BLaER1 (cell line): Measurements from ENCODE around the gene SLC22A16.

Source experiments
- H3K27ac ChIP-seq: shearing (Covaris generic); formaldehyde crosslinking; 2 replicates; pipeline ENCODE4 v1.8.1; 2022
- H3K27me3 ChIP-seq: shearing (Covaris generic); formaldehyde crosslinking; 2 replicates; pipeline ENCODE4 v1.8.1; 2022
- H3K36me3 ChIP-seq: shearing (Covaris generic); formaldehyde crosslinking; 2 replicates; pipeline ENCODE4 v1.8.1; 2022
- H3K4me1 ChIP-seq: shearing (Covaris generic); formaldehyde crosslinking; 2 replicates; pipeline ENCODE4 v1.8.1; 2022
- H3K4me2 ChIP-seq: shearing (Covaris generic); formaldehyde crosslinking; 2 replicates; pipeline ENCODE4 v1.8.1; 2022
- H3K4me3 ChIP-seq: shearing (Covaris generic); formaldehyde crosslinking; 2 replicates; pipeline ENCODE4 v1.8.1; 2022
- H3K9ac ChIP-seq: shearing (Covaris generic); formaldehyde crosslinking; 2 replicates; pipeline ENCODE4 v1.8.1; 2022
- H3K9me3 ChIP-seq: shearing (Covaris generic); formaldehyde crosslinking; 2 replicates; pipeline ENCODE4 v1.8.1; 2022
- H4K20me1 ChIP-seq: shearing (Covaris generic); formaldehyde crosslinking; 2 replicates; pipeline ENCODE4 v1.8.1; 2022
- Cebpa-rat ChIP-seq: shearing (Covaris generic); IDR thresholded peaks from 2 replicates; pipeline ENCODE4 v1.8.1; 2022

The SLC22A16 gene, protein sequence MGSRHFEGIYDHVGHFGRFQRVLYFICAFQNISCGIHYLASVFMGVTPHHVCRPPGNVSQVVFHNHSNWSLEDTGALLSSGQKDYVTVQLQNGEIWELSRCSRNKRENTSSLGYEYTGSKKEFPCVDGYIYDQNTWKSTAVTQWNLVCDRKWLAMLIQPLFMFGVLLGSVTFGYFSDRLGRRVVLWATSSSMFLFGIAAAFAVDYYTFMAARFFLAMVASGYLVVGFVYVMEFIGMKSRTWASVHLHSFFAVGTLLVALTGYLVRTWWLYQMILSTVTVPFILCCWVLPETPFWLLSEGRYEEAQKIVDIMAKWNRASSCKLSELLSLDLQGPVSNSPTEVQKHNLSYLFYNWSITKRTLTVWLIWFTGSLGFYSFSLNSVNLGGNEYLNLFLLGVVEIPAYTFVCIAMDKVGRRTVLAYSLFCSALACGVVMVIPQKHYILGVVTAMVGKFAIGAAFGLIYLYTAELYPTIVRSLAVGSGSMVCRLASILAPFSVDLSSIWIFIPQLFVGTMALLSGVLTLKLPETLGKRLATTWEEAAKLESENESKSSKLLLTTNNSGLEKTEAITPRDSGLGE

DNA sequence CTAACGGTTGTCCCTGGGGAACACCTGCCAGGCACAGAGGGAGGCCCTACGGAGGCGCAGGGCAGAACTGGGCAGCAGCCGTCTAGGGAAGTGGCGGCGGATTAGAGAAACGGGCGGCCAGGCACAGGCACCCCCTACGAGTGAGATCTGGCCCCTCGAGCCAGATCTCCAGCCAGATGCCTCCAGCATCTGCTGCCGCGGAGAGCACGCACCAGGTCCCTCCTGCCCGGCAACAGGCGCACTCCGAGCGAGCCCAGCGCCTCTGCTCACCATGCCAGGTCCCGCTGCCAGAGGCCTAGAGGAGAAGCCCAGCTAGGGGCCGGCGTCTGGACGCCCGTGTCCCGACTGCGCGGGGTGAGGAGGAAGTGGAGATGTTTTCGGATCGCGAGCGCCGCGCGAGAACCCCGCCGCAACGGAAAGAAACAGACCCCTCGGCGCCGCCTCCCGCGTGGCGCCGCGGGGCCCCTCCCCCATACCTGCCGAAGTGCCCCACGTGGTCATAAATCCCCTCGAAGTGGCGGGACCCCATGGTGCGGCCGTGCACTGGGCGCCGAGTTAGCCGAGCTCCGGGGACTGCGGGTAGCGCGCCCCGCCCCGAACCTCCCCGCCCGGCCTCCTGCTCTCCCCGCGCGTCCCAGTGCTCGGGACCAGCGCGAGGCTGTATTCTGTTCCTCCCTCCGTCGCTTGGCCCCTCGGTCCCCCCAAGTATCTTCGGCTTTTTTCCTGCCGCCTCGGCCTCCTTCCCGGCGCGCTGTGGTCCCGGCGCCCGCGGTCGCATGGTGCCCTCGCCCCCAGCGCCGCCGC, at the start of gene SLC22A16:
Gene SLC22A16, minus strand, starts transcription at position 568 of the 804 bp plus-strand sequence. Its CDS starts 39 bp downstream, at position 529.
- Histone ChIP-seq H3K4me2 (peak within 1 kb of the TSS; percentile 83), H3K27me3 (no peaks in the 10 kb centered on the region), H3K9me3 (peaks cover 46% of the 10 kb centered on the region), H3K36me3 (peaks cover 27% of the 10 kb centered on the region), H4K20me1 (no peaks in the 10 kb centered on the region), H3K4me1 (peaks cover 32% of the 10 kb centered on the region), H3K9ac (peak within 1 kb of the TSS; percentile 87), H3K4me3 (peak within 1 kb of the TSS; percentile 69), H3K27ac (peak within 1 kb of the TSS; percentile 97)
- TF ChIP-seq Cebpa-rat, result no peak

DNA sequence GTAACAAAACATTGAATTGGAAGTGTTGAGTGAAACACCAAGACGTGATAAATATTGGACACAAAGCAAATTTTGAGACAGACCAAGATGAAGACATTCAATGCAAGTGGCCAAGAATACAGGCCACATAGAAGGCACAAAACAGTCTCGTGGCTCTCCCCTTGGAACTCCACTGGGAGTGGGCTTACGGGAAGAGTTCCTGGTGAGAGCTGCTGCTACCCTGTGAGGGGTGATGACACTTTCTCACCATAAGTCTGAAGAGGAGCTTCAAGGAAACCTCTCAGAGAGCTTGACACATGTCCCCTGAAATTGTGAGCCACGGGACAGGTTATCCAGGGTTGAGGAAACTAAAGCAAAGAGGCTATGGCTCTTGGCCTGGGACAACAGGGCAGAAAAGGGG, 48.6 kb upstream of the SLC22A16 start:
- H3K4me2 ChIP-seq, result no peak overlapping the region
- no peaks in the 10 kb centered on the region for H3K27me3 ChIP-seq
- no peak overlapping the region for H3K4me3 ChIP-seq
- H3K9me3 ChIP-seq, result peaks cover 10% of the 10 kb centered on the region
- no peaks in the 10 kb centered on the region for H3K36me3 ChIP-seq
- H4K20me1 ChIP-seq, result no peaks in the 10 kb centered on the region
- H3K4me1 ChIP-seq, result peaks cover 12% of the 10 kb centered on the region
- H3K9ac ChIP-seq, result no peak overlapping the region
- TF ChIP-seq Cebpa-rat, result no peak
- no peak overlapping the region for H3K27ac ChIP-seq

DNA sequence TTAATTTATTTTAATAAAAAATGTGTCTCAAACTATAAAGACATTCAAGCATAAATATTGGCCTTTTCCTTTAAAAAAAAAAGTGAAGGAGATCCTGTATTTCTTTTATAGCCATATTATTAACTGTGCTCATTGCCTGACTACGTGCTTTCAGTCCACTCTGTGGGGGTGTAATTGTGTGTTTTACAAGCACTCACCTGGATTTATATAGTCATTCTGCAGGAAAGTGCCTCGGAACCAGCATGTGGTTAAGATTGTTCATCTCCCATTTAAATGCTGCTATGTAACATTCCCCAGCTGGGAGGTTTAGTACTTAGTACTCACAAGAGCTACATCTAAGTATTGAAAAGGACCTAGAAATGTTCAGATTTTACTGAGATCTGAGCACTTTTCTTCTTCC, 47.9 kb upstream of the SLC22A16 start:
- H3K27me3 ChIP-seq, result no peaks in the 10 kb centered on the region
- H3K9me3 ChIP-seq, result peaks cover 10% of the 10 kb centered on the region
- H3K36me3 ChIP-seq, result no peaks in the 10 kb centered on the region
- H3K27ac ChIP-seq, result no peak overlapping the region
- no peak overlapping the region for H3K9ac ChIP-seq
- TF ChIP-seq Cebpa-rat, result no peak
- no peak overlapping the region for H3K4me3 ChIP-seq
- H3K4me1 ChIP-seq, result peaks cover 7% of the 10 kb centered on the region
- no peaks in the 10 kb centered on the region for H4K20me1 ChIP-seq
- H3K4me2 ChIP-seq, result no peak overlapping the region

DNA sequence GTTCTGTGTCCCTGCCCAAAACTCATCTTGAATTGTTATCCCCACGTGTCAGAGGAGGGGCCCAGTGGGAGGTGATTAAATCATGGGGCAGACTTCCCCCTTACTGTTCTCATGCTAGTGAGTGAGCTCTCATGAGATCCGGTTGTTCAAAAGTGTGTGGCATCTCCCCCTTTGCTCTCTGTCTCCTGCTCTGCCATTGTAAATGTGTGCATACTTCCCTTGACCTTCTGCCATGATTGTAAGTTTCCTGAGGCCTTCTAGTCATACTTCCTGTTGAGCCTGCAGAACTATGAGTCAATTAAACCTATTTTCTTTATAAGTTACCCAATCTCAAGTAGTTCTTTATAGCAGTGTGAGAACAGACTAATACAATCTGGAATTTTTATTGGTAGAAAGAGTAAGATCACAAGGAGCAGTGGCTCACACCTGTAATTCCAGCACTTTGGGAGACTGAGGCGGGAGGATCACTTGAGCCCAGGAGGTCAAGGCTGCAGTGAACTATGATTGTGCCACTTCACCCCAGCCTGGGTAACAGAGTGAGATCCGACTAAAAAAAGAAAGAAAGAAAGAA, 47.1 kb upstream of the SLC22A16 start:
- H3K9me3 ChIP-seq, result peaks cover 10% of the 10 kb centered on the region
- H3K27ac ChIP-seq, result no peak overlapping the region
- H3K9ac ChIP-seq, result no peak overlapping the region
- H3K4me3 ChIP-seq, result no peak overlapping the region
- H3K4me2 ChIP-seq, result no peak overlapping the region
- no peak for TF ChIP-seq Cebpa-rat
- no peaks in the 10 kb centered on the region for H3K4me1 ChIP-seq
- no peaks in the 10 kb centered on the region for H3K36me3 ChIP-seq
- no peaks in the 10 kb centered on the region for H3K27me3 ChIP-seq
- no peaks in the 10 kb centered on the region for H4K20me1 ChIP-seq

DNA sequence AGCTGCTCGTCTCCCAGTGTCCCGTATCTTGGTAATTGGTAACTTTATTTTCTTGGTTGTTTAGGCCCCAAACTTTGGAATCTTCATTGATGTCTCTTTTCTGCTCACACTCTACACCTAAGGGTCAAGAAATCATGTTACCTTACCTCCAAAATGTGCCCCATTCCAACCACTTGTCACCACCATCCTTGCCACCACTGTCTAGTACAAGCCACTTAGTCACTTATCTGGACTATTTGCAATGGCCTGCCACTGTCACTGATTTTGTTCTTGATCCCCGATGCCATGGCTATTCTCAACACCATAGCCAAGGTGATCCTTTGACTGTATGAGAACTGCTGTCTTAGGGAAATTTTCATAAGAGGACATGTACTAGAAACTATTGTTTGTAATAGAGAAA, 46.0 kb upstream of the SLC22A16 start:
- no peak overlapping the region for H3K4me3 ChIP-seq
- no peak overlapping the region for H3K9ac ChIP-seq
- H3K4me1 ChIP-seq, result no peaks in the 10 kb centered on the region
- no peaks in the 10 kb centered on the region for H3K27me3 ChIP-seq
- H3K9me3 ChIP-seq, result peaks cover 10% of the 10 kb centered on the region
- no peaks in the 10 kb centered on the region for H3K36me3 ChIP-seq
- no peak overlapping the region for H3K4me2 ChIP-seq
- no peaks in the 10 kb centered on the region for H4K20me1 ChIP-seq
- H3K27ac ChIP-seq, result no peak overlapping the region
- TF ChIP-seq Cebpa-rat, result no peak

DNA sequence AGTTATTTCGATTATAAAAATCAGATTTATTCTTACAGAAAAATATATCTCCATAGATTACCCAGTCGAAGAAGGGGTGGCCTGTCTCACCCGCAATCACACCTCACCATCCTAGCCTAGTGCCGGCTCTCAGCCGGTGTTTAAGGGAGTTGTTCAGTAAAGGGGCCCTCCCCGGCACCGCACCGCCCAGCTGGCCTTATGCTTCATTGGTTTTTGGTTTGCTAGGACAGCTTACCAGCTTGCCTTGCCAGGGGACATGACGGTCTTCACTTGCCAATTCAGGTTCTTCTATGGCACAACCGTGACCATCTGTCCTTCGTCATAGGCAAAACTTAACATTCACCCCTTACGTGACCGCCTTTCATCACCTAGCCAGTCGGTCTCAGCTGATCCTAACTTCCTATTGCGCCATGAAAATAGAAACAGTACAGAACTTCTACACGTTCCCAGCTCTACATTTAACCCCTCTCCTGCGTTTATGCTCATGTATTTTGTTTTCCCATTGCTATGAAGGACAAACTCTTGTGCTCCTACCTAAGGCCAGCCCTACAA, 44.7 kb upstream of the SLC22A16 start:
- H3K9ac ChIP-seq, result no peak overlapping the region
- TF ChIP-seq Cebpa-rat, result no peak
- H3K9me3 ChIP-seq, result peaks cover 10% of the 10 kb centered on the region
- no peak overlapping the region for H3K27ac ChIP-seq
- no peaks in the 10 kb centered on the region for H3K4me1 ChIP-seq
- no peaks in the 10 kb centered on the region for H3K36me3 ChIP-seq
- H4K20me1 ChIP-seq, result no peaks in the 10 kb centered on the region
- no peak overlapping the region for H3K4me3 ChIP-seq
- no peaks in the 10 kb centered on the region for H3K27me3 ChIP-seq
- no peak overlapping the region for H3K4me2 ChIP-seq

DNA sequence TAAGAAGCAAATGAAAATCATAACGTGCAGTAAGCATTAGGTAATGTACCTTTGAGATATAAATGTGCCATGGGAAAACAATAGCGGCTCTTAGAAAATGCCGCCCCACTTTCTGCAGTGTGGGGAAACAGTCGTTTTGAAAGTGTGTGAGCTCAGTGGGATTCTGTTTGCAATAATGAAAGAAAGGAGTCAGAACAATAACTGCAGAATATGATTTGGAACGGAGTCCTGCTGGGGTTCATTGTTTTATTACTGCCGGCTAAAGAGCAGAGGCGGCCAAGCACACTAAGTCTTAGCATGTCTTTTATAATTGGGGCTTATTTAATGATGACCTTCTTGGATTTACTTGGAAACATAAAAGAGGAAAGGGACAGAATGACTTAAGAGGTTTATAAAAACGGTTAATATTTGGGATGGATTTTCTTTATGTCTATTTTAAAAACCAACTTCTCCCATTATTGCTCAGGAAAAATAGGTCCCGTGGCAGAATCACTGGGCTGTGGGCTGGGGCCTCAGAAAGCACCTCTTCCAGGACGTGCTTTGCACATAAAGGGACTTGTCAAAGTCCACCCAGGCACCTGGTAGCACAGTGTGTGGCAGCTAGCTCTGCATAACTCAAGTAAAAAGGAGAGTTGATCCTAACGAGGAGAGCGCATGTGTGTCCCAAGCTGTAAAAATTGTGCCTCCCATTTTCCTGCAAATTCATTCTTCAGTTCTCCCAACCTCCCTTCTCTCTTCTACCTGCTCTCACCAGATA, 44.0 kb upstream of the SLC22A16 start:
- no peaks in the 10 kb centered on the region for H4K20me1 ChIP-seq
- no peak overlapping the region for H3K27ac ChIP-seq
- H3K4me2 ChIP-seq, result no peak overlapping the region
- no peaks in the 10 kb centered on the region for H3K4me1 ChIP-seq
- H3K4me3 ChIP-seq, result no peak overlapping the region
- no peak for TF ChIP-seq Cebpa-rat
- no peaks in the 10 kb centered on the region for H3K27me3 ChIP-seq
- H3K36me3 ChIP-seq, result no peaks in the 10 kb centered on the region
- no peak overlapping the region for H3K9ac ChIP-seq
- H3K9me3 ChIP-seq, result peaks cover 5% of the 10 kb centered on the region

DNA sequence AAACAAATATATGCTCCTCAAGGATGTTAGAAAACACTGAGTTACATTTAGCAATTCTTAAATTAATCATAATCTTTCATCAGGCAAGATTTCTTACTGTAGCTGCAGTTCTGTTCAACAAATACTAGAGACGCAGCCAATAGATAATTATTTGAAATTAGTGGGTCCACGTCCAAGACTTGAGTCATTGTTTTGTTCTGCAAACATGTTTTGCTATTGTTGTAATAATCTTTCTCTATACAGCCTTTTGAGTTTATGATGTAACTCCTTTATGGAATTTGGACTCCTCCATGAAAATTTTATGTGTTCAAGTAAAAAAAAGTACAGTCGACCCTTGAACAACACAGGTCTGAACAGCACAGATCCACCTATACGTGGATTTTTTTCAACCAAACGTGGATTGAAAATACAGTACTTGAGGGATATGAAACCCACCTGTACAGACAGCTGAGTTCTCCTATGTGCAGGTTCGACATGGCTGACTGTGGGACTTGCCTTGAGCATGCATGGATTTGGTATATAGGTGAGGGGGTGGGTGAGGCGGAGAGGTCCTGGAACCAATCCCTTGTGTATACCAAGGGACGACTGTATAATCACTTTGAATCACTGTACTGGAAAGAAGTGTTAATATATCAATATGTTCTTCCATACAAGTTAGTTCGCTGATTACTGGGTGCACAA, 41.3 kb upstream of the SLC22A16 start:
- Histone ChIP-seq H3K4me1 (no peaks in the 10 kb centered on the region), H4K20me1 (no peaks in the 10 kb centered on the region), H3K9me3 (no peaks in the 10 kb centered on the region), H3K9ac (no peak overlapping the region), H3K27ac (no peak overlapping the region), H3K4me3 (no peak overlapping the region), H3K4me2 (no peak overlapping the region), H3K27me3 (no peaks in the 10 kb centered on the region), H3K36me3 (no peaks in the 10 kb centered on the region)
- no peak for TF ChIP-seq Cebpa-rat

DNA sequence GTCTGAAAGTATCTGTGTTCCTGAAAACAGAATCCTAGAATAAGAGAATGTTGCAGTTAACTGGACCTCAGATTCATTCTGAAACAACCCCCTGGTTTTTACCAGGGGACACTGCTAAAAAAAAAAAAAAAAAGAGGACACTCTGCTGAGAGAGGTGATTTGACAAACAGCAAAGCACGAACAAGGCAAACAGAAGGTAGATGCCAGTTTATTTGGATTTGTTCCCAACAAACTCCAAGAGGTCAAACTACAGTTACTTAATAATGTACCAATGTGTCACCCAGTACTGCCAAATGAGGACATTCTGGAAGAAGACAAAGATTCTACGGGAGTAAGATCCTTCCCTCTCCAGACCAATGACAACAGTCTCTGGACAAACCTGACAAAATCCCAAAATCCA, 40.6 kb upstream of the SLC22A16 start:
- Histone ChIP-seq H3K4me2 (no peak overlapping the region), H4K20me1 (no peaks in the 10 kb centered on the region), H3K27me3 (no peaks in the 10 kb centered on the region), H3K4me3 (no peak overlapping the region), H3K9ac (no peak overlapping the region), H3K27ac (no peak overlapping the region), H3K9me3 (no peaks in the 10 kb centered on the region), H3K4me1 (no peaks in the 10 kb centered on the region), H3K36me3 (no peaks in the 10 kb centered on the region)
- no peak for TF ChIP-seq Cebpa-rat
